ENCODE results near the gene PTPRT.

The PTPRT gene

GRCh38 chr20:43185901-43186300 lies 3.8 kb downstream of the PTPRT start:
- H3K9me3 ChIP-seq (ENCODE audit: control insufficient read depth, insufficient read depth, low read depth, low read length) = no peaks in the 10 kb centered on the region
- H3K36me3 ChIP-seq (ENCODE audit: control insufficient read depth in 2 of 2, insufficient read depth in 1 of 2, low read length in 2 of 2) = no peaks in the 10 kb centered on the region
- POLR2A ChIA-PET = no interaction called here
- no peak overlapping the region for H3K27ac ChIP-seq (ENCODE audit: extremely low read depth, low read depth, low read length)
- no peak overlapping the region for H3K4me3 ChIP-seq (ENCODE audit: low read depth, low read length)
- TF ChIP-seq ZNF433 (tag by site-specific recombination; IDR thresholded peaks at IDR 0.05; ENCODE audit: low read depth) (no peak), SP7 (tag by site-specific recombination; IDR thresholded peaks at IDR 0.05) (no peak), ZNF140 (tag by site-specific recombination; IDR thresholded peaks at IDR 0.05) (no peak), RBAK (tag by site-specific recombination; IDR thresholded peaks at IDR 0.05) (no peak), ZNF544 (tag by site-specific recombination; IDR thresholded peaks at IDR 0.05) (no peak), ZNF175 (tag by site-specific recombination; IDR thresholded peaks at IDR 0.05) (no peak), ZNF704 (tag by site-specific recombination; IDR thresholded peaks at IDR 0.05) (no peak), OSR2 (tag by site-specific recombination; IDR thresholded peaks at IDR 0.05) (no peak), KLF10 (tag by site-specific recombination; IDR thresholded peaks at IDR 0.05) (no peak), YY1 (tag by site-specific recombination; IDR thresholded peaks at IDR 0.05) (no peak), GLIS1 (tag by site-specific recombination; IDR thresholded peaks at IDR 0.05) (no peak), ZNF600 (tag by site-specific recombination; IDR thresholded peaks at IDR 0.05) (no peak), ZNF24 (tag by site-specific recombination; IDR thresholded peaks at IDR 0.05) (no peak), ZNF530 (tag by site-specific recombination; IDR thresholded peaks at IDR 0.05; ENCODE audit: low read depth) (no peak), ZNF621 (tag by site-specific recombination; IDR thresholded peaks at IDR 0.05) (no peak)
- TF ChIP-seq, protein P1, sequence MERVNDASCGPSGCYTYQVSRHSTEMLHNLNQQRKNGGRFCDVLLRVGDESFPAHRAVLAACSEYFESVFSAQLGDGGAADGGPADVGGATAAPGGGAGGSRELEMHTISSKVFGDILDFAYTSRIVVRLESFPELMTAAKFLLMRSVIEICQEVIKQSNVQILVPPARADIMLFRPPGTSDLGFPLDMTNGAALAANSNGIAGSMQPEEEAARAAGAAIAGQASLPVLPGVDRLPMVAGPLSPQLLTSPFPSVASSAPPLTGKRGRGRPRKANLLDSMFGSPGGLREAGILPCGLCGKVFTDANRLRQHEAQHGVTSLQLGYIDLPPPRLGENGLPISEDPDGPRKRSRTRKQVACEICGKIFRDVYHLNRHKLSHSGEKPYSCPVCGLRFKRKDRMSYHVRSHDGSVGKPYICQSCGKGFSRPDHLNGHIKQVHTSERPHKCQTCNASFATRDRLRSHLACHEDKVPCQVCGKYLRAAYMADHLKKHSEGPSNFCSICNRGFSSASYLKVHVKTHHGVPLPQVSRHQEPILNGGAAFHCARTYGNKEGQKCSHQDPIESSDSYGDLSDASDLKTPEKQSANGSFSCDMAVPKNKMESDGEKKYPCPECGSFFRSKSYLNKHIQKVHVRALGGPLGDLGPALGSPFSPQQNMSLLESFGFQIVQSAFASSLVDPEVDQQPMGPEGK (tag by site-specific recombination; IDR thresholded peaks at IDR 0.05) = no peak
- TF ChIP-seq, protein P2, sequence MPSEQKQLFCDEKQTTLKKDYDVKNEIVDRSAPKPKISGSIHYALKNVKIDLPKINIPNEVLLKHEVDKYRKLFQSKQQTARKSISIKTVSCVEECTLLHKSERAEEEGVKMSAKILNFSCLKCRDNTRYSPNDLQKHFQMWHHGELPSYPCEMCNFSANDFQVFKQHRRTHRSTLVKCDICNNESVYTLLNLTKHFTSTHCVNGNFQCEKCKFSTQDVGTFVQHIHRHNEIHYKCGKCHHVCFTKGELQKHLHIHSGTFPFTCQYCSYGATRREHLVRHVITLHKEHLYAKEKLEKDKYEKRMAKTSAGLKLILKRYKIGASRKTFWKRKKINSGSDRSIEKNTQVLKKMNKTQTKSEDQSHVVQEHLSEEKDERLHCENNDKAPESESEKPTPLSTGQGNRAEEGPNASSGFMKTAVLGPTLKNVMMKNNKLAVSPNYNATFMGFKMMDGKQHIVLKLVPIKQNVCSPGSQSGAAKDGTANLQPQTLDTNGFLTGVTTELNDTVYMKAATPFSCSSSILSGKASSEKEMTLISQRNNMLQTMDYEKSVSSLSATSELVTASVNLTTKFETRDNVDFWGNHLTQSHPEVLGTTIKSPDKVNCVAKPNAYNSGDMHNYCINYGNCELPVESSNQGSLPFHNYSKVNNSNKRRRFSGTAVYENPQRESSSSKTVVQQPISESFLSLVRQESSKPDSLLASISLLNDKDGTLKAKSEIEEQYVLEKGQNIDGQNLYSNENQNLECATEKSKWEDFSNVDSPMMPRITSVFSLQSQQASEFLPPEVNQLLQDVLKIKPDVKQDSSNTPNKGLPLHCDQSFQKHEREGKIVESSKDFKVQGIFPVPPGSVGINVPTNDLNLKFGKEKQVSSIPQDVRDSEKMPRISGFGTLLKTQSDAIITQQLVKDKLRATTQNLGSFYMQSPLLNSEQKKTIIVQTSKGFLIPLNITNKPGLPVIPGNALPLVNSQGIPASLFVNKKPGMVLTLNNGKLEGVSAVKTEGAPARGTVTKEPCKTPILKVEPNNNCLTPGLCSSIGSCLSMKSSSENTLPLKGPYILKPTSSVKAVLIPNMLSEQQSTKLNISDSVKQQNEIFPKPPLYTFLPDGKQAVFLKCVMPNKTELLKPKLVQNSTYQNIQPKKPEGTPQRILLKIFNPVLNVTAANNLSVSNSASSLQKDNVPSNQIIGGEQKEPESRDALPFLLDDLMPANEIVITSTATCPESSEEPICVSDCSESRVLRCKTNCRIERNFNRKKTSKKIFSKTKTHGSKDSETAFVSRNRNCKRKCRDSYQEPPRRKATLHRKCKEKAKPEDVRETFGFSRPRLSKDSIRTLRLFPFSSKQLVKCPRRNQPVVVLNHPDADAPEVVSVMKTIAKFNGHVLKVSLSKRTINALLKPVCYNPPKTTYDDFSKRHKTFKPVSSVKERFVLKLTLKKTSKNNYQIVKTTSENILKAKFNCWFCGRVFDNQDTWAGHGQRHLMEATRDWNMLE (tag by site-specific recombination; conservative IDR thresholded peaks at IDR 0.05; ENCODE audit: low read depth) = no peak
- TF ChIP-seq, protein P3, sequence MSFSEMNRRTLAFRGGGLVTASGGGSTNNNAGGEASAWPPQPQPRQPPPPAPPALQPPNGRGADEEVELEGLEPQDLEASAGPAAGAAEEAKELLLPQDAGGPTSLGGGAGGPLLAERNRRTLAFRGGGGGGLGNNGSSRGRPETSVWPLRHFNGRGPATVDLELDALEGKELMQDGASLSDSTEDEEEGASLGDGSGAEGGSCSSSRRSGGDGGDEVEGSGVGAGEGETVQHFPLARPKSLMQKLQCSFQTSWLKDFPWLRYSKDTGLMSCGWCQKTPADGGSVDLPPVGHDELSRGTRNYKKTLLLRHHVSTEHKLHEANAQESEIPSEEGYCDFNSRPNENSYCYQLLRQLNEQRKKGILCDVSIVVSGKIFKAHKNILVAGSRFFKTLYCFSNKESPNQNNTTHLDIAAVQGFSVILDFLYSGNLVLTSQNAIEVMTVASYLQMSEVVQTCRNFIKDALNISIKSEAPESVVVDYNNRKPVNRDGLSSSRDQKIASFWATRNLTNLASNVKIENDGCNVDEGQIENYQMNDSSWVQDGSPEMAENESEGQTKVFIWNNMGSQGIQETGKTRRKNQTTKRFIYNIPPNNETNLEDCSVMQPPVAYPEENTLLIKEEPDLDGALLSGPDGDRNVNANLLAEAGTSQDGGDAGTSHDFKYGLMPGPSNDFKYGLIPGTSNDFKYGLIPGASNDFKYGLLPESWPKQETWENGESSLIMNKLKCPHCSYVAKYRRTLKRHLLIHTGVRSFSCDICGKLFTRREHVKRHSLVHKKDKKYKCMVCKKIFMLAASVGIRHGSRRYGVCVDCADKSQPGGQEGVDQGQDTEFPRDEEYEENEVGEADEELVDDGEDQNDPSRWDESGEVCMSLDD (tag by site-specific recombination; IDR thresholded peaks at IDR 0.05) = no peak
- CTCF ChIA-PET = no interaction called here
- no peaks in the 10 kb centered on the region for H3K4me1 ChIP-seq (ENCODE audit: control insufficient read depth, insufficient read depth, low read length)
